Frontal cortex (tissue), 4 donors: ENCODE measurements around the gene SEL1L3. TPM values are rescaled to one million over a fixed set of nuclear protein-coding genes. Genes with fewer than 3 reads are reported as not detected.
A peak's percentile ranks its signal among the peaks of the same experiment; 100 is the strongest.

Source experiments
- DNase-seq, 2 donors: peaks; one replicate each; pipeline ENCODE4 v3.0.0; 2012; ENCODE audit warnings: low spot score in 2 of 2
- FAIRE-seq: peaks from 2 replicates; lab custom pipeline; 2012; peaks lifted over from hg19 to GRCh38; lab: Jason Lieb, UNC
- small RNA-seq: library from RNA; depleted of rRNA; stranded (forward); fragments of <200 nt; gene quantifications from one replicate; pipeline ENCODE3, GENCODE V24; 2014
- total RNA-seq: library from RNA; depleted of rRNA; stranded (reverse); fragments of >200 nt; gene quantifications from one replicate; pipeline ENCODE4 v1.2.3, GENCODE V29; 2014
- donor health status: control.
- donor health status: control.
- donor health status: control.

SEL1L3 gene
- total RNA-seq, 1 donor from 2014 or later = 87.2 TPM

GRCh38 chr4:25704516-25704915, 158.3 kb downstream of the SEL1L3 start:
- FAIRE-seq = no peak
- DNase-seq = no peak

DNA sequence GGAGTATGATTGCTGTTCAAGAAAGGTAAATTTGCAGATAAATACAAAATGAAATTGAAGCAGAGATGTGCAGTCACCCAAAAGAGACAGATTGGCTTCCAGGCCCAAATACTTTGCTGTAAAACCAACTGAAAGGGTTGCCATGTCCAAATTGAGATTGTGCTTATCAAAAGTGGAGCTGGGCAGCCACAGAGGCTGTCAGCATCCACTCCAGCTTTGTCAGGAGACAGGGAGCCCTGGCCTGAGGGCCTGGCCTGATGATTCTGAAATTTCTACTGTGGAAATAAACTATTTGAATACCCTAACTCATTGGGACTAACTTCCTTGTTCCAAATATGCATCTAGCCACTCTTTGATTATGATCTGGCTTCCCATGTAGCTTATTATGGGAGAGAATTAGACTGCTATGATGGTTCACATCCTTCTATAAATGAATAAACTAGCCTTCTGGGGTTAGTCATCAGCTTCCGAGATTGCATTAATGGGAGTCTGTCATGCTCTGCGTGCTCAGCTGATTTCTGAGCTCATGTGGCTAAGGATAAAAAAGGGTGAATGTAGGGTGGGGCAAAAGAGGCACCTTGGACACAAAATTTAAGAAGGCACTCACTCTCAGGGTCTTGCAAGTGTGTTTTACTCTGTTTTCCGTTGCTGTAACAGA, 158.9 kb downstream of the SEL1L3 start:
- FAIRE-seq (no peak), DNase-seq (no peak)

DNA sequence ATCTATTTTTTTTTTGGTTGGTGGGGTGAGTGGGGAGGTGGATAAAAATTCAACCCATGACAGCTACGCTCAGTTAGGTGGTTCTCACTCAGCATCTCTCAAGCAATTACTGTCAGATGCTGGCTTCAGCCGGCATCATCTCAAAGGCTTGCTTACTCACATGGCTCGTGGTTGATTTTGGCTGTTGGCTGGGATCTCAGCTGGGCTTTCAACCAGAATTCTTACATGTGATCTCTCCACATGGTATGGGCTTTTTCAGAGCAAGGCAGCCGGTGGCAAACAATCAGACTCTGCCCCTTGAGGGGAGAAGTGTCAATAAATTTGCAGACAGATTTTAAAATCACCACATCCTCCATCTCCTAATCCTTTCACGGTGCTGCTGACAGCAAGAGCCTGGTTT, 159.9 kb downstream of the SEL1L3 start:
- FAIRE-seq = no peak
- peak in 1 of 2 donors; percentile 24 for DNase-seq

DNA sequence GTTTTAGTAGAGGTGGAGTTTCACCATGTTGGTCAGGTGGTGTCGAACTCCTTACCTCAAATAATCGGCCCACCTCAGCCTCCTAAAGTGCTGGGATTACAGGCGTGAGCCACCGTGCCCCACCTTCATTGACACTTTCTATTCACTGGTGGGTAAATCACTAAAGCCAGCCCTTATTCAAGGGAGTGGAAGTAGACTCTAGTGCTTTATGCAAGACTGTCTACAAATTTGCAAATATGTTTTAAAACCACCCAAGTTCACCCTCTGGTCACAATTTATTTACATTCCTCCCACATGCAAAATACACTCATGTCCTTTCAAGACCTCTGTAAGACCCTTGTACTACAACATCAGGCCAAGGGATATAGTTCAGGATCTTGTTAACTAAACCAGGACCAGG, 162.1 kb downstream of the SEL1L3 start:
- FAIRE-seq (no peak), DNase-seq (no peak)

DNA sequence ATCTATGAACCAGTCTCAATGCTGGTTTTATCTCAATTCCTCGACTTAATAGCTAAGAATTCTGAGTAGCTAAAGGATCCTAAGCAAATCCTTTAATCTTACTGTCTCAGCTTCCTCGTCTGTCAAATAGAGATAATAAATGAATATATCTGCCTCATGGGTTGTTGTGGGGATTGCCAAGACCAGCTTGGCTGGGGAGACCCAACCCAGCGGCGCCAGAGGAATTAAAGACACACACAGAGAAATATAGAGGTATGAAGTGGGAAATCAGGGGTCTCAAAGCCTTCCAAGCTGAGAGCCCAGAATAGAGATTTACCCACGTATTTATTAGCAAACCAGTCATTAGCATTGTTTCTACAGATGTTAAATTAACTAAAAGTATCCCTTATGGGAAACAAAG, 165.3 kb downstream of the SEL1L3 start:
- no peak for DNase-seq
- FAIRE-seq = no peak

Small RNA genes within 50 kb of the gene (small RNA-seq; reads per million reads assigned to genes)
- gene MTND4LP22 = not detected

Other genes with a start within 250 kb of the SEL1L3 start
- under 0.01 TPM for gene SLC34A2, start 207.1 kb downstream of the SEL1L3 start, total RNA-seq
- 14.7 TPM for gene SMIM20, start 51.2 kb upstream of the SEL1L3 start, total RNA-seq